K562 (cell line): ENCODE results near the gene FBXL13. TPM values are rescaled to one million over a fixed set of nuclear protein-coding genes. Genes with fewer than 3 reads are reported as not detected.

Source experiments
- ATF3 ChIP-seq, 2 experiments: fragments of 450-650 bp in 1 of 2; sonication (generic) in 1 of 2; formaldehyde crosslinking in 1 of 2; IDR thresholded peaks in 1 of 2; conservative IDR thresholded peaks in 1 of 2; 2 replicates each; pipeline versions ENCODE4 v1.6.1 to v1.8.1; 2016 to 2023; ENCODE audit warnings: mild to moderate bottlenecking in 2 of 2, moderate library complexity in 2 of 2, inconsistent platforms in 1 of 2, missing genetic modification reagents in 1 of 2
- BRD9 ChIP-seq: fragments of 450-650 bp; IDR thresholded peaks from 2 replicates; pipeline ENCODE4 v1.6.1; 2018; ENCODE audit warnings: low read depth; ENCODE audit not compliant: partially characterized antibody
- CBX3 ChIP-seq, 2 experiments: IDR thresholded peaks; 1 replicate in 1 of 2; 2 replicates in 1 of 2; pipeline ENCODE4 v1.6.1; 2012; ENCODE audit warnings: inconsistent platforms in 2 of 2, low read length in 2 of 2, borderline replicate concordance in 1 of 2, control low read depth in 1 of 2
- COPS2 ChIP-seq: fragments of 450-650 bp; conservative IDR thresholded peaks from 2 replicates; pipeline ENCODE4 v1.6.1; 2016; ENCODE audit warnings: mild to moderate bottlenecking, moderate library complexity
- GABPB2 ChIP-seq: fragments of 250-450 bp; sonication (Bioruptor Pico); conservative IDR thresholded peaks from 2 replicates; pipeline ENCODE4 v1.5.1; 2021; ENCODE audit warnings: mild to moderate bottlenecking
- GTF2E2 ChIP-seq: fragments of 200-800 bp; sonication (Bioruptor generic); IDR thresholded peaks from 2 replicates; pipeline ENCODE4 v1.6.1; 2016; ENCODE audit warnings: missing genetic modification characterization, missing compliant biosample characterization
- HOXB6 ChIP-seq: fragments of 250-450 bp; sonication (Bioruptor Pico); IDR thresholded peaks from 2 replicates; pipeline ENCODE4 v1.5.1; 2022; ENCODE audit warnings: mild to moderate bottlenecking, borderline replicate concordance
- NR2C1 ChIP-seq, 2 experiments: fragments of 450-650 bp; IDR thresholded peaks; 2 replicates each; pipeline ENCODE4 v1.6.1; 2017; ENCODE audit warnings: mild to moderate bottlenecking in 2 of 2, antibody characterized with exemption in 1 of 2, inconsistent platforms in 1 of 2, missing compliant biosample characterization in 1 of 2, missing genetic modification characterization in 1 of 2
- PML ChIP-seq: IDR thresholded peaks from 2 replicates; pipeline ENCODE4 v1.6.1; 2012; ENCODE audit warnings: low read length, inconsistent platforms
- RB1 ChIP-seq: fragments of 450-650 bp; IDR thresholded peaks from 2 replicates; pipeline ENCODE4 v1.6.1; 2017; ENCODE audit warnings: low read depth, mild to moderate bottlenecking
- SLC30A9 ChIP-seq: fragments of 250-450 bp; sonication (Bioruptor Pico); IDR thresholded peaks from 2 replicates; pipeline ENCODE4 v1.8.0; 2022; ENCODE audit warnings: mild to moderate bottlenecking, moderate library complexity
- SMAD3 ChIP-seq: fragments of 450-650 bp; formaldehyde crosslinking; conservative IDR thresholded peaks from 2 replicates; pipeline ENCODE4 v1.4.0; 2020; ENCODE audit warnings: mild to moderate bottlenecking
- SMARCC2 ChIP-seq: fragments of 450-650 bp; IDR thresholded peaks from 2 replicates; pipeline ENCODE4 v1.6.1; 2017; ENCODE audit warnings: antibody characterized with exemption, moderate library complexity, mild to moderate bottlenecking, low read depth
- SMARCE1 ChIP-seq: fragments of 450-650 bp; IDR thresholded peaks from 2 replicates; pipeline ENCODE4 v1.7.1; 2016; ENCODE audit warnings: mild to moderate bottlenecking
- TAL1 ChIP-seq: fragments of 450-650 bp; IDR thresholded peaks from 2 replicates; pipeline ENCODE4 v1.6.1; 2016; ENCODE audit warnings: mild to moderate bottlenecking
- TRIM28 ChIP-seq: fragments of 450-650 bp; IDR thresholded peaks from 2 replicates; pipeline ENCODE4 v1.6.1; 2017
- ZBTB11 ChIP-seq, 3 experiments: fragments of 200-800 bp in 1 of 3; fragments of 250-450 bp in 1 of 3; fragments of 450-650 bp in 1 of 3; sonication (Bioruptor Pico) in 1 of 3; sonication (Bioruptor generic) in 1 of 3; formaldehyde crosslinking in 1 of 3; IDR thresholded peaks; 2 replicates each; pipeline versions ENCODE4 v1.6.1 to v1.8.0; 2016 to 2022; ENCODE audit warnings: mild to moderate bottlenecking in 2 of 3, missing genetic modification characterization in 2 of 3, missing compliant biosample characterization in 1 of 3, moderate library complexity in 1 of 3
- ZNF41 ChIP-seq: fragments of 250-450 bp; sonication (Bioruptor Pico); conservative IDR thresholded peaks from 2 replicates; pipeline ENCODE4 v1.4.0; 2020; ENCODE audit warnings: mild to moderate bottlenecking
- ZNF586 ChIP-seq: fragments of 450-650 bp; formaldehyde crosslinking; conservative IDR thresholded peaks from 2 replicates; pipeline ENCODE4 v1.4.0; 2020; ENCODE audit warnings: mild to moderate bottlenecking, moderate library complexity
- polyA plus RNA-seq, 8 experiments: library from polyadenylated mRNA; depleted of rRNA in 4 of 8; stranded (reverse) in 5 of 8; unstranded in 3 of 8; fragments of >200 nt; fragmentation: Nextera tagmentation in 2 of 8; fragmentation: Illumina TruSeq in 1 of 8; extraction: Ambion mirVana in 2 of 8; extraction: Trizol in 1 of 8; gene quantifications; 2 replicates each; pipeline versions ENCODE4 v1.2.1 to v1.2.3, GENCODE V29; 2011 to 2014; ENCODE audit warnings: inconsistent platforms in 1 of 8, missing spikeins in 1 of 8
- total RNA-seq, 7 experiments: library from RNA; depleted of rRNA in 6 of 7; stranded (reverse); fragments of >200 nt in 6 of 7; fragmentation: Illumina TruSeq in 2 of 7; extraction: Trizol in 2 of 7; gene quantifications; 2 replicates each; pipeline versions ENCODE4 v1.2.1 to v1.2.3, GENCODE V29; 2011 to 2021; ENCODE audit warnings: low replicate concordance in 1 of 7
- TF ChIP-seq, protein P1 (sequence below): IDR thresholded peaks from 2 replicates; pipeline ENCODE4 v1.6.1; 2011; ENCODE audit warnings: borderline replicate concordance, low read depth, mild to moderate bottlenecking, moderate library complexity, low read length; ENCODE audit not compliant: insufficient read depth, poor library complexity, severe bottlenecking
- TF ChIP-seq, protein P2 (sequence below): fragments of 250-450 bp; sonication (Bioruptor Pico); IDR thresholded peaks from 2 replicates; pipeline ENCODE4 v1.4.0; 2020

FBXL13 gene
- total and polyA plus RNA-seq, 9 of the 15 experiments (the other 6 are each of a cell fraction or from before 2014, with no cell fraction given) = 16.3 to 55.0 (median 25.4) TPM

DNA sequence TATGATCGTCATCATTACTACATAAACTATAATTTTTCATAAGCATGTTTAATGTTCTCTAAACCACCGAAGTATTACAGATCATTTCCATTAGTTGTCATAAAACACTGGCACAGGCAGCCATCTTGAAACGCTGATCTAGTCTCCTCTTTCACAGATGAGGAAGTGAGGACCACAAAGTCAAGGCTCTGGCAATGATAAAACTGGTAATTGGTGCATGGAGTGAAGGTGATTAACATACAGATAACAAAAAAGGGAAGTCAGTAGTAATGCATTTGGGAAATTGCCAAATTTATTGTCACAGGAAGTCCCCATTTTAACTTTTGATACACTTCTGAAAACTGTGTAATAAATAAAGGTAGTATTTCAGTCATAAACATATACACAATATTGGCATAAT lies 49.3 kb downstream of the FBXL13 start (continued):
- peak; percentile 14; the same call in 1 of the 2 replicates for TF ChIP-seq ATF3 (IDR thresholded peaks at IDR 0.05)
- TF ChIP-seq ATF3 (CRISPR knock-in tag; conservative IDR thresholded peaks at IDR 0.05) = no peak; the same call in 1 of the 2 replicates
- no peak for TF ChIP-seq SLC30A9 (CRISPR knock-in tag)
- no peak for TF ChIP-seq ZNF586 (CRISPR knock-in tag)
- TF ChIP-seq, protein P1, sequence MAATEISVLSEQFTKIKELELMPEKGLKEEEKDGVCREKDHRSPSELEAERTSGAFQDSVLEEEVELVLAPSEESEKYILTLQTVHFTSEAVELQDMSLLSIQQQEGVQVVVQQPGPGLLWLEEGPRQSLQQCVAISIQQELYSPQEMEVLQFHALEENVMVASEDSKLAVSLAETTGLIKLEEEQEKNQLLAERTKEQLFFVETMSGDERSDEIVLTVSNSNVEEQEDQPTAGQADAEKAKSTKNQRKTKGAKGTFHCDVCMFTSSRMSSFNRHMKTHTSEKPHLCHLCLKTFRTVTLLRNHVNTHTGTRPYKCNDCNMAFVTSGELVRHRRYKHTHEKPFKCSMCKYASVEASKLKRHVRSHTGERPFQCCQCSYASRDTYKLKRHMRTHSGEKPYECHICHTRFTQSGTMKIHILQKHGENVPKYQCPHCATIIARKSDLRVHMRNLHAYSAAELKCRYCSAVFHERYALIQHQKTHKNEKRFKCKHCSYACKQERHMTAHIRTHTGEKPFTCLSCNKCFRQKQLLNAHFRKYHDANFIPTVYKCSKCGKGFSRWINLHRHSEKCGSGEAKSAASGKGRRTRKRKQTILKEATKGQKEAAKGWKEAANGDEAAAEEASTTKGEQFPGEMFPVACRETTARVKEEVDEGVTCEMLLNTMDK = no peak
- TF ChIP-seq CBX3 (IDR thresholded peaks at IDR 0.05; ENCODE audit: borderline replicate concordance in 1 of 2, low read length in 2 of 2) = peak in 1 of 2 experiments; percentile 72; a peak in 1 of 3 replicates
- peak; percentile 96 for TF ChIP-seq SMARCE1
- TF ChIP-seq TRIM28 = no peak
- no peak for TF ChIP-seq HOXB6
- 0 out of 2 replicates have a peak, but pooled peaks have one; percentile 11 for TF ChIP-seq SMAD3 (CRISPR knock-in tag)
- TF ChIP-seq, protein P2, sequence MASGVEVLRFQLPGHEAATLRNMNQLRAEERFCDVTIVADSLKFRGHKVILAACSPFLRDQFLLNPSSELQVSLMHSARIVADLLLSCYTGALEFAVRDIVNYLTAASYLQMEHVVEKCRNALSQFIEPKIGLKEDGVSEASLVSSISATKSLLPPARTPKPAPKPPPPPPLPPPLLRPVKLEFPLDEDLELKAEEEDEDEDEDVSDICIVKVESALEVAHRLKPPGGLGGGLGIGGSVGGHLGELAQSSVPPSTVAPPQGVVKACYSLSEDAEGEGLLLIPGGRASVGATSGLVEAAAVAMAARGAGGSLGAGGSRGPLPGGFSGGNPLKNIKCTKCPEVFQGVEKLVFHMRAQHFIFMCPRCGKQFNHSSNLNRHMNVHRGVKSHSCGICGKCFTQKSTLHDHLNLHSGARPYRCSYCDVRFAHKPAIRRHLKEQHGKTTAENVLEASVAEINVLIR (CRISPR knock-in tag) = 0 out of 2 replicates have a peak, but pooled peaks have one; percentile 18
- TF ChIP-seq RB1 = no peak
- TF ChIP-seq PML = peak; percentile 92
- TF ChIP-seq GTF2E2 (tag) = no peak
- TF ChIP-seq COPS2 = no peak
- TF ChIP-seq ZNF41 = no peak
- no peak for TF ChIP-seq BRD9
- no peak for TF ChIP-seq NR2C1 (IDR thresholded peaks at IDR 0.05)
- 0 out of 2 replicates have a peak, but pooled peaks have one; percentile 10 for TF ChIP-seq NR2C1 (tag; IDR thresholded peaks at IDR 0.05)
- peak; percentile 92 for TF ChIP-seq SMARCC2
- peak in 1 of 3 experiments; percentile 65; a peak in 1 of 6 replicates for TF ChIP-seq ZBTB11 (CRISPR knock-in tag; IDR thresholded peaks at IDR 0.05)
- no peak for TF ChIP-seq GABPB2
- peak; percentile 88 for TF ChIP-seq TAL1
